ENCODE measurements around the gene HNRNPF. TPM values are rescaled to one million over a fixed set of nuclear protein-coding genes. Genes with fewer than 3 reads are reported as not detected.

Gene HNRNPF
- total RNA-seq, 4 donors from 2014 or later: 154 to 229 (median 189) TPM

GRCh38 chr10:43407148-43407575 is 1.8 kb downstream of the HNRNPF start:
- Histone ChIP-seq H3K4me3 (peak overlapping the region; percentile 68 to 90 (median 86)), H3K27me3 (no peaks in the 10 kb centered on the region), H3K4me1 (peaks cover 27 to 66% (median 32%) of the 10 kb centered on the region in 3 donors), H3K36me3 (peaks cover 0 to 14% (median 0%) of the 10 kb centered on the region in 3 donors), H3K27ac (peak overlapping the region; percentile 97 to 100 (median 99)), H3K9me3 (no peaks in the 10 kb centered on the region)
- WGBS, 2 donors: 0 to 1% methylated on average over 14 to 22 of the region's 59 CpGs
- DNase-seq: no peak
- intact Hi-C loops (cut with DNase I): no loop called here
- no peak for TF ChIP-seq POLR2A (IDR thresholded peaks at IDR 0.05)
- TF ChIP-seq CTCF (IDR thresholded peaks at IDR 0.05): peak in 1 of 6 experiments; percentile 3

GRCh38 chr10:43404704-43405084 is 4.3 kb downstream of the HNRNPF start:
- peak overlapping the region in 3 of 4 donors; percentile 56 to 99 (median 97) for H3K27ac ChIP-seq
- no peak for TF ChIP-seq POLR2A (IDR thresholded peaks at IDR 0.05)
- no peak for TF ChIP-seq CTCF (IDR thresholded peaks at IDR 0.05)
- H3K9me3 ChIP-seq: no peaks in the 10 kb centered on the region
- H3K27me3 ChIP-seq: no peaks in the 10 kb centered on the region
- H3K4me1 ChIP-seq: peaks cover 27 to 82% (median 54%) of the 10 kb centered on the region in 3 donors
- peaks cover 0 to 21% (median 0%) of the 10 kb centered on the region in 3 donors for H3K36me3 ChIP-seq
- no peak for DNase-seq
- WGBS, 2 donors: 20 to 29% methylated on average over 6 of the region's 6 CpGs
- peak overlapping the region in 2 of 4 donors; percentile 68 to 90 for H3K4me3 ChIP-seq
- intact Hi-C loops (cut with DNase I): no loop called here

DNA sequence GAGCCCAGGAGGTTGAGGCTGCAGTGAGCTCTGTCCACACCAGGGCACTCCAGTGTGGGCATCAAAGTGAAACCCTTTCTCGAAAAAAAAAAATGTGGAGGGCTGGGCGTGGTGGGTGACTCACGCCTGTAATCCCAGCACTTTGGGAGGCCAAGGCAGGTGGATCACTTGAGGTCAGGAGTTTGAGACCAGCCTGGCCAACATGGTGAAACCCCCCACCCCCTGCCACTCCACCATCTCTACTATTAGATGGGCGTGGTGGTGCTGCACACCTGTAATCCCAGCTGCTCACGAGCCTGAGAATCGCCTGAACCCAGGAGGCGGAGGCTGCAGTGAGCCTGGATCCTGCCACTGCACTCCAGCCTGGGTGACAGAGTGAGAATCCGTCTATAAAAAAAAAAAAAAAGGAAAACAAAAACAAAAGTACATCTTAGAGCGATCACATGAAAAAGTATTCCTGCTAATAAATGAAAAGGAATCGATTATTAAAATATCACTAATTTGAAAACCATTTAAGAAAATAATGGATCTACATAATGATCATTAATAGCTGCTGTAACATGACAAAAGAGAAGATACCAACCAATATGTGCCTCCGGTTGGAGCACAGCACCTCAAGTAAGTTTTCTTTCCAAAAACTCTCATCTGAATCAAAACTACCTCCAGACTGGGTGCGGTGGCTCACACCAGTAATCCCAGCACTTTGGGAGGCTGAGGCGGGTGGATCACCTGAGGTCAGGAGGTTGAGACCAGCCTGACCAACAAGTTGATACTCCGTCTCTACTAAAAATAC is 4.9 kb downstream of the HNRNPF start:
- TF ChIP-seq CTCF (IDR thresholded peaks at IDR 0.05) (no peak), POLR2A (IDR thresholded peaks at IDR 0.05) (no peak)
- no peak for DNase-seq
- peak overlapping the region in 2 of 4 donors; percentile 68 to 90 for H3K4me3 ChIP-seq
- H3K36me3 ChIP-seq: peaks cover 0 to 26% (median 0%) of the 10 kb centered on the region in 3 donors
- H3K27ac ChIP-seq: peak overlapping the region; percentile 40 to 99 (median 76)
- H3K4me1 ChIP-seq: peaks cover 27 to 84% (median 60%) of the 10 kb centered on the region in 3 donors
- intact Hi-C loops (cut with DNase I): no loop called here
- WGBS, 2 donors: 23 to 53% methylated on average over 11 to 14 of the region's 14 CpGs
- H3K9me3 ChIP-seq: no peaks in the 10 kb centered on the region
- H3K27me3 ChIP-seq: no peaks in the 10 kb centered on the region

DNA sequence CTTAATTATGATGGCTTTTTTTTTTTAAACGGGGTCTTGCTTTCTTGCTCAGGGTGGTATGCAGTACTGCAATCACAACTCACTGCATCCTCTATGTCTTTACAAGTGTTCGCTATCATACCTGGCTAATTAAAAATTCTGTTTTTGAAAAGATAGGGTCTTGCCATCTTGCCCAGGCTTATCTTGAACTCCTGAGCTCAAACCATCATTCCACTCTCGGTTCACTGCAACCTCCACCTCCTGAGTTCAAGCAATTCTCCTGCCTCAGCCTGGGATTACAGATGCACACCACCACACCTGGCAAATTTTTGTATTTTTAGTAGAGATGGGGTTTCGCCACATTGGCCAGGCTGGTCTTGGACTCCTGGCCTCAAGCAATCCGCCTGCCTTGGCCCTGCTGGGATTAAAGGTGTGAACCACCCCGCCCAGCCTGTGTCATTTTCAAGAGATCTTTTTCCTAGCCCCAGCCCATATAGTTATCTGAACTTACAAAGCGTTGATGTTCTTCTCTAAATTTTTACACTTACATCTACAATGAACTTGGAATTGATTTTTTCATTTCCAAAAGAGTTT is 6.0 kb downstream of the HNRNPF start:
- H3K4me3 ChIP-seq: no peak overlapping the region
- H3K27ac ChIP-seq: peak overlapping the region in 2 of 4 donors; percentile 33 to 97
- peaks cover 0 to 26% (median 0%) of the 10 kb centered on the region in 3 donors for H3K36me3 ChIP-seq
- intact Hi-C loops (cut with DNase I): no loop called here
- TF ChIP-seq POLR2A (IDR thresholded peaks at IDR 0.05) (no peak), CTCF (IDR thresholded peaks at IDR 0.05) (no peak)
- no peaks in the 10 kb centered on the region for H3K27me3 ChIP-seq
- no peak for DNase-seq
- peaks cover 32 to 90% (median 72%) of the 10 kb centered on the region in 3 donors for H3K4me1 ChIP-seq
- 54 to 70% methylated on average over 7 of the region's 7 CpGs for WGBS, 2 donors
- no peaks in the 10 kb centered on the region for H3K9me3 ChIP-seq

GRCh38 chr10:43402176-43402575 is 6.8 kb downstream of the HNRNPF start:
- intact Hi-C loops (cut with DNase I): no loop called here
- Histone ChIP-seq H3K4me3 (no peak overlapping the region), H3K36me3 (peaks cover 0 to 26% (median 0%) of the 10 kb centered on the region in 3 donors), H3K9me3 (no peaks in the 10 kb centered on the region), H3K27ac (peak overlapping the region in 1 of 4 donors; percentile 40), H3K4me1 (peaks cover 32 to 96% (median 76%) of the 10 kb centered on the region in 3 donors), H3K27me3 (no peaks in the 10 kb centered on the region)
- WGBS, 2 donors: 33 to 36% methylated on average over 4 of the region's 4 CpGs
- TF ChIP-seq POLR2A (IDR thresholded peaks at IDR 0.05) (no peak), CTCF (IDR thresholded peaks at IDR 0.05) (no peak)
- no peak for DNase-seq

Measured in esophagus squamous epithelium (tissue), 5 donors.